GM23248 (cell line): ENCODE results near the gene RSF1. TPM values are rescaled to one million over a fixed set of nuclear protein-coding genes. Genes with fewer than 3 reads are reported as not detected.

Experiments used
- DNase-seq: peaks from one replicate; pipeline ENCODE4 v3.0.0-alpha.2; 2015
- H2AFZ ChIP-seq: fragments of 200-600 bp; sonication (generic); 2 replicates; pipeline ENCODE4 v1.6.1; 2016; ENCODE audit warnings: antibody characterized with exemption
- H3F3A ChIP-seq: fragments of 200-600 bp; sonication (generic); 2 replicates; pipeline ENCODE4 v1.6.1; 2016; ENCODE audit warnings: mild to moderate bottlenecking, antibody characterized with exemption, mixed run types; ENCODE audit not compliant: insufficient read depth
- H3K27ac ChIP-seq: fragments of 200-600 bp; sonication (generic); 2 replicates; pipeline ENCODE4 v1.5.1; 2016; ENCODE audit warnings: mild to moderate bottlenecking
- H3K27me3 ChIP-seq: fragments of 200-600 bp; sonication (generic); replicated peaks from 2 replicates; pipeline ENCODE4 v1.6.1; 2016; ENCODE audit warnings: mild to moderate bottlenecking; ENCODE audit not compliant: insufficient read depth
- H3K36me3 ChIP-seq: fragments of 200-600 bp; sonication (generic); 2 replicates; pipeline ENCODE4 v1.6.1; 2016; ENCODE audit warnings: low read depth, mild to moderate bottlenecking
- H3K4me1 ChIP-seq: fragments of 200-600 bp; sonication (generic); 2 replicates; pipeline ENCODE4 v1.6.1; 2016; ENCODE audit warnings: mild to moderate bottlenecking; ENCODE audit not compliant: insufficient read depth
- H3K4me2 ChIP-seq: fragments of 200-600 bp; sonication (generic); one replicate; pipeline ENCODE4 v1.6.1; 2016; ENCODE audit warnings: mild to moderate bottlenecking; ENCODE audit not compliant: unreplicated experiment
- H3K4me3 ChIP-seq: fragments of 200-600 bp; sonication (generic); 2 replicates; pipeline ENCODE4 v1.5.1; 2016; ENCODE audit warnings: mild to moderate bottlenecking
- H3K79me2 ChIP-seq: fragments of 200-600 bp; sonication (generic); 2 replicates; pipeline ENCODE4 v1.6.1; 2016; ENCODE audit warnings: mild to moderate bottlenecking; ENCODE audit not compliant: insufficient read depth
- H3K9ac ChIP-seq: fragments of 200-600 bp; sonication (generic); 2 replicates; pipeline ENCODE4 v1.6.1; 2016; ENCODE audit warnings: mild to moderate bottlenecking
- H3K9me2 ChIP-seq: fragments of 200-600 bp; sonication (generic); 2 replicates; pipeline ENCODE4 v1.6.1; 2016; ENCODE audit warnings: mixed run types, mild to moderate bottlenecking, moderate library complexity; ENCODE audit not compliant: insufficient read depth
- H3K9me3 ChIP-seq: fragments of 200-600 bp; sonication (generic); one replicate; pipeline ENCODE4 v1.6.1; 2017; ENCODE audit warnings: low read depth
- H4K20me1 ChIP-seq: fragments of 200-600 bp; sonication (generic); 2 replicates; pipeline ENCODE4 v1.6.0; 2016; ENCODE audit not compliant: insufficient read depth
- EZH2 ChIP-seq: fragments of 200-600 bp; sonication (generic); IDR thresholded peaks from 2 replicates; pipeline ENCODE4 v1.6.1; 2018; ENCODE audit warnings: antibody characterized with exemption, mild to moderate bottlenecking; ENCODE audit not compliant: insufficient read depth, poor library complexity, severe bottlenecking
- EZH2phosphoT487 ChIP-seq: fragments of 200-600 bp; sonication (generic); IDR thresholded peaks from 2 replicates; pipeline ENCODE4 v1.6.1; 2018; ENCODE audit warnings: antibody characterized with exemption, moderate library complexity, mild to moderate bottlenecking, low read depth; ENCODE audit not compliant: insufficient read depth
- WGBS, 2 experiments: methylation state at CpG; one replicate each; pipeline ENCODE4 v1.1.6; 2015 to 2017; ENCODE audit warnings: low lambda C conversion rate in 2 of 2, low coverage in 1 of 2; ENCODE audit errors: missing lambda C conversion rate in 2 of 2; 5-methylcytosine and 5-hydroxymethylcytosine counted together
- in situ Hi-C: fragments of 300-500 bp; cut with MboI; formaldehyde crosslinking; loops from 2 replicates; pipeline ENCODE4 v1.15.0; 2020
- polyA plus RNA-seq: library from polyadenylated mRNA; unstranded; fragments of >200 nt; fragmentation: Nextera tagmentation; extraction: Ambion mirVana; gene quantifications from 2 replicates; pipeline ENCODE4 v1.2.1, GENCODE V29; 2016
- total RNA-seq: library from RNA; depleted of rRNA; stranded (reverse); fragments of >200 nt; shearing (Covaris generic); gene quantifications from 2 replicates; pipeline ENCODE4 v1.2.3, GENCODE V29; 2014

RSF1 gene
- total and polyA plus RNA-seq, 2 experiments from 2014 or later, result 39.0 to 48.2 TPM

DNA sequence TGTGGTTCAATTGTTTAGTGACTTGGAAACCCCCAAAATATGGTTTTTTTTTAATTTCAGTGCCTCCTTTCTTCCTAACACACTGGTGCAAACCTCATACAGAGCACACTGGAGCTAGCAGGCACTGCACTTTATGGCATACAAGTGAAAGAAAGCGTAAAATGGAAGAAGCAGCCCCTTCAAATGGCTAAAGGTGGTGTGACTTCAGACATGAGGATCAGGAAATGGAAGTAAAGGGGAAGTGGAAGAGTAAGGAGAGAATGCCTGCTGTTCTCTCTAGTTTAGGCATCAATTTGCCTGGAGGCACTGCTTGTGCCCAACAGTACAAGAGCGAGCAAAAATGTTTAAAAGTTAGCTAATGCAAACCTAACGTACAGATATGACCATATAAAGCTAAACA is 5.7 kb downstream of the RSF1 start:
- Histone ChIP-seq H3K27me3 (no peaks in the 10 kb centered on the region), H3K9me3 (no peaks in the 10 kb centered on the region), H3K27ac (no peak overlapping the region), H3K4me2 (no peak overlapping the region), H3K4me3 (no peak overlapping the region), H3K4me1 (peaks cover 7% of the 10 kb centered on the region; the same call in 1 of the 2 replicates), H3K36me3 (no peaks in the 10 kb centered on the region; the same call in 1 of the 2 replicates), H2AFZ (no peak overlapping the region), H3K79me2 (peaks cover 98% of the 10 kb centered on the region), H3K9ac (no peak overlapping the region), H4K20me1 (peaks cover 21% of the 10 kb centered on the region), H3F3A (peaks cover 16% of the 10 kb centered on the region), H3K9me2 (no peaks in the 10 kb centered on the region)
- 98 to 100% methylated on average over 3 of the region's 3 CpGs for WGBS, 2 experiments
- no peak for DNase-seq
- in situ Hi-C loops, result no loop called here
- TF ChIP-seq EZH2phosphoT487 (no peak), EZH2 (no peak)

- Histone ChIP-seq H3K36me3 (no peaks in the 10 kb centered on the region; the same call in 1 of the 2 replicates), H2AFZ (no peak overlapping the region), H3K27ac (no peak overlapping the region), H3K79me2 (peaks cover 97% of the 10 kb centered on the region), H3K4me2 (no peak overlapping the region), H3K27me3 (no peaks in the 10 kb centered on the region), H3K4me1 (peaks cover under 1% of the 10 kb centered on the region; the same call in 1 of the 2 replicates), H4K20me1 (peaks cover 24% of the 10 kb centered on the region), H3F3A (peaks cover 5% of the 10 kb centered on the region; the same call in 1 of the 2 replicates), H3K4me3 (no peak overlapping the region), H3K9ac (no peak overlapping the region), H3K9me3 (no peaks in the 10 kb centered on the region), H3K9me2 (no peaks in the 10 kb centered on the region)
- no peak for TF ChIP-seq EZH2phosphoT487
- TF ChIP-seq EZH2, result no peak
- peak; percentile 47 for DNase-seq
- WGBS, 2 experiments, result 90 to 91% methylated on average over 9 of the region's 9 CpGs
- in situ Hi-C loops, result no loop called here
These were observed 7.3 kb downstream of the RSF1 start for GRCh38 chr11:77813256-77813655.

DNA sequence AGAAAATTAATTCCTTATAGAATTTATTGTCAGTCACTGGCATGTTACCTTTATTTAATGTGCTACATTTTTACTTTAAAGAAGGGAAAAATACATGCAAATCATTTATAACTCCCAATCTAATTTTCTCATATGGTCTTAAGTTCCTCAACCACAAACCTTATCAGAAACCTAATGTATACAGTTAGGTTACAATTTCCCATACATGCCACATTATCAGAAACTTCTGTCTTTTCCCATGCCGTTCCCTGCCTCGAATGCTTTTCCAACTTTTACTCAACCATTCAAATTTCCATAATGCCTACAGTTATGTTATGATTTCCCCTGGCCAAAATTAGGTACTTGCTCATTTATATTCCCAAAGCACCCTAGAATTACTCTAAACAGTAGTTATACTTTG is 13.5 kb downstream of the RSF1 start:
- Histone ChIP-seq H3K36me3 (no peaks in the 10 kb centered on the region; the same call in 1 of the 2 replicates), H3K4me2 (no peak overlapping the region), H3K9me3 (no peaks in the 10 kb centered on the region), H3F3A (no peaks in the 10 kb centered on the region), H3K9me2 (no peaks in the 10 kb centered on the region), H3K79me2 (peaks cover 97% of the 10 kb centered on the region), H3K27ac (no peak overlapping the region), H2AFZ (no peak overlapping the region), H3K9ac (no peak overlapping the region), H3K4me1 (no peaks in the 10 kb centered on the region), H3K4me3 (no peak overlapping the region), H3K27me3 (no peaks in the 10 kb centered on the region), H4K20me1 (peaks cover 9% of the 10 kb centered on the region; the same call in 1 of the 2 replicates)
- in situ Hi-C loops, result no loop called here
- no peak for TF ChIP-seq EZH2
- TF ChIP-seq EZH2phosphoT487, result no peak
- no peak for DNase-seq
- WGBS, 2 experiments, result 96 to 100% methylated on average over 2 of the region's 2 CpGs

- in situ Hi-C loops, result no loop called here
- no peaks in the 10 kb centered on the region for H3K9me3 ChIP-seq
- no peaks in the 10 kb centered on the region for H3F3A ChIP-seq
- H3K79me2 ChIP-seq, result peaks cover 97% of the 10 kb centered on the region
- no peak for TF ChIP-seq EZH2
- TF ChIP-seq EZH2phosphoT487, result no peak
- no peak for DNase-seq
- H4K20me1 ChIP-seq, result peaks cover 9% of the 10 kb centered on the region; the same call in 1 of the 2 replicates
- H3K4me3 ChIP-seq, result no peak overlapping the region
- no peaks in the 10 kb centered on the region for H3K4me1 ChIP-seq
- no peaks in the 10 kb centered on the region; the same call in 1 of the 2 replicates for H3K36me3 ChIP-seq
- no peak overlapping the region for H2AFZ ChIP-seq
- no peaks in the 10 kb centered on the region for H3K27me3 ChIP-seq
- no peak overlapping the region for H3K27ac ChIP-seq
- H3K9ac ChIP-seq, result no peak overlapping the region
- no peak overlapping the region for H3K4me2 ChIP-seq
- H3K9me2 ChIP-seq, result no peaks in the 10 kb centered on the region
These were observed 14.1 kb downstream of the RSF1 start for GRCh38 chr11:77806415-77806814.

DNA sequence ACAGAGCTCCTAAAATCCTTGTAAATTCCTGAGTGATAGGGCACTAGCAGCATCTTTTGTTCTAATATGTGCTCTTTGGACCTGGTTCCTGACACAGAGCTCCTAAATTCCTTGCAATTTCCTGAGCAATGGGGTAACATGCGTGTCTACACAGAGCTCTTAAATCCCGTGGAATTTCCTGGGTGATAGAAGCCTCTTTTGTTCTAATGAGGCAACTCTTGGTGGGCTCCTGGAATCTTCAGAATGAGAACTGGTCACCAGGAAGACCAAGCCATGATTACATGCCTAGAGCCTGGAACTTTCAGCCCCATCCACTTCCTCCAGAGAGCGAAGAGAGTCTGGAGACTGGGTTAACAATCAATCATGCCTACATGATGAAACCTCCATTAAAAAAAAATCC is 19.0 kb downstream of the RSF1 start:
- DNase-seq, result no peak
- in situ Hi-C loops, result no loop called here
- WGBS, 2 experiments, result 60 to 61% methylated on average over 3 of the region's 3 CpGs
- Histone ChIP-seq H3K27me3 (no peaks in the 10 kb centered on the region), H3K9me2 (no peaks in the 10 kb centered on the region), H3F3A (peaks cover 8% of the 10 kb centered on the region; the same call in 1 of the 2 replicates), H3K4me3 (no peak overlapping the region), H3K4me1 (peaks cover 12% of the 10 kb centered on the region), H3K9ac (no peak overlapping the region), H3K4me2 (no peak overlapping the region), H3K9me3 (no peaks in the 10 kb centered on the region), H4K20me1 (peaks cover 18% of the 10 kb centered on the region; the same call in 1 of the 2 replicates), H2AFZ (no peak overlapping the region), H3K36me3 (no peaks in the 10 kb centered on the region), H3K27ac (no peak overlapping the region), H3K79me2 (peaks cover 100% of the 10 kb centered on the region)
- TF ChIP-seq EZH2 (no peak), EZH2phosphoT487 (no peak)
